ENCODE results near the gene HAPSTR1. TPM values are rescaled to one million over a fixed set of nuclear protein-coding genes. Genes with fewer than 3 reads are reported as not detected.

The HAPSTR1 gene
- total and polyA plus RNA-seq, 2 experiments from 2014 or later: 26.5 to 60.0 TPM

DNA sequence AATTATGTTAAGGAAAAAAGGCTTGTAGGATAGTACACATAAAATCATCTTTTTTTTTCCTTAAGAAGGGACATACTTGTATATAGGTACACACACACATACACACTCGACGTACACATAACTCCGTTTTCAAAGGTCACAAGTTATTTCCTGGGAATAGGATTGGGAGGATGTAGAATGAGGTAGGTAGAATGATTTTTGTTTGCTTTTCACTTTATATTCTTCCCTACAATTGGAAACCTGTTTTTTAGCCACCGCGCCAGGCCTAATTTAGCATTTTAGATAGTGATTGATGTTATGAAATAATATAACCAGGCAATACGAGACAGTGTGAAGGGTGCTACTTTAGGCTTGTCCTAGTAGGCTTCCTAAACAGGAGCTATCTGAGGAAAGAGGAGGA, 1.8 kb upstream of the HAPSTR1 start:
- no peak for DNase-seq (ENCODE audit: low read depth in 1 of 2, low spot score in 1 of 2)
- TF ChIP-seq, protein P1, sequence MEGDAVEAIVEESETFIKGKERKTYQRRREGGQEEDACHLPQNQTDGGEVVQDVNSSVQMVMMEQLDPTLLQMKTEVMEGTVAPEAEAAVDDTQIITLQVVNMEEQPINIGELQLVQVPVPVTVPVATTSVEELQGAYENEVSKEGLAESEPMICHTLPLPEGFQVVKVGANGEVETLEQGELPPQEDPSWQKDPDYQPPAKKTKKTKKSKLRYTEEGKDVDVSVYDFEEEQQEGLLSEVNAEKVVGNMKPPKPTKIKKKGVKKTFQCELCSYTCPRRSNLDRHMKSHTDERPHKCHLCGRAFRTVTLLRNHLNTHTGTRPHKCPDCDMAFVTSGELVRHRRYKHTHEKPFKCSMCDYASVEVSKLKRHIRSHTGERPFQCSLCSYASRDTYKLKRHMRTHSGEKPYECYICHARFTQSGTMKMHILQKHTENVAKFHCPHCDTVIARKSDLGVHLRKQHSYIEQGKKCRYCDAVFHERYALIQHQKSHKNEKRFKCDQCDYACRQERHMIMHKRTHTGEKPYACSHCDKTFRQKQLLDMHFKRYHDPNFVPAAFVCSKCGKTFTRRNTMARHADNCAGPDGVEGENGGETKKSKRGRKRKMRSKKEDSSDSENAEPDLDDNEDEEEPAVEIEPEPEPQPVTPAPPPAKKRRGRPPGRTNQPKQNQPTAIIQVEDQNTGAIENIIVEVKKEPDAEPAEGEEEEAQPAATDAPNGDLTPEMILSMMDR (IDR thresholded peaks at IDR 0.05; ENCODE audit: low read depth, low read length): no peak
- H3K27ac ChIP-seq: no peak overlapping the region
- no peaks in the 10 kb centered on the region for H3K9me3 ChIP-seq (ENCODE audit: low read depth)
- H3K4me3 ChIP-seq: no peak overlapping the region
- H3K36me3 ChIP-seq: no peaks in the 10 kb centered on the region
- peaks cover 14% of the 10 kb centered on the region for H3K4me1 ChIP-seq (ENCODE audit: low read depth)
- no peaks in the 10 kb centered on the region for H3K27me3 ChIP-seq

DNA sequence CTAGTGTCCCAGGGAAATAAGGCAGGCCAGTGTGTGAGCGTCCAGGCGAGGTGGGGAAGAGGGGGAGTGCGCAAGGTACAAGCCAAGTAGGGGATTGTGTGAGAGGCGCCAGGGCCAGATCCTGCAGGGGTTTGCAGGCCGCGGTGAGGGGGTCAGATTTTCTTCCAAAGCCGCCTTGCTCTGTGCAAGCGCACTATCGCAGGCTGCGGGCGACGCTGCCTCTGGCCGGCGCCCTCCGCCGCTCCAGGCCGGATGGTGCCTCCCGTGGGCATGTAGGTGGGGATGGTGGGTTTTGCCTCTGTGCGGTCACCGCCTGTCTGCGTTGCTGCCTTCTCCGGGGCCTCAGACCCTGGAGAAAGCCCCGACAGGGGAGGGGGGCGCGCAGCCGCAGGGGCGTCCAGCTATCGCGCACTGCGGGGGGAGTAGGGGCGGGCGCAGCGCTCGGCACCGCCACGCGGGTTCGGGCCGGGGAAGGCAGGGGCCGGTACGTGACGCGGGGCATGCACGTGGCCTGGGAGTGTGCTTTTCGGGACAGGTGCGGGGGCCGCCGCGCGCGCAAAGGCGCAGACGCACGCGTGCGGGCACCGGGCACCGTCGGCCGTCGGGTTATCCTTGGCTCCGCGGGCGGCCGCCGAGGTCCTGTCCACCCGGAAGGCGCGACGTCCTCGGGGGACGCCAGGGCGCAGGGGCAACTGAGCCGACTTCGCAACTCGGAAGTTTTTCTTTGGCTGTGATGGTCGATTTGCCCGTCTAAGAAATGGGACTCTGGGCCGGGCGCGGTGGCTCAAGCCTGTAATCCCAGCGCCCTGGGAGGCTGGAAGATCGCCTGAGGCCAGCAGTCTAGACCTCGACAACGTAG, 1.1 kb upstream of the HAPSTR1 start:
- peak in 1 of 2 donors; percentile 59 for DNase-seq (ENCODE audit: low read depth in 1 of 2, low spot score in 1 of 2)
- H3K4me1 ChIP-seq (ENCODE audit: low read depth): peaks cover 21% of the 10 kb centered on the region
- H3K27ac ChIP-seq: peak overlapping the region; percentile 35
- no peaks in the 10 kb centered on the region for H3K27me3 ChIP-seq
- peaks cover 5% of the 10 kb centered on the region for H3K36me3 ChIP-seq
- peak overlapping the region; percentile 29 for H3K4me3 ChIP-seq
- TF ChIP-seq, protein P1 (IDR thresholded peaks at IDR 0.05; ENCODE audit: low read depth, low read length): no peak
- no peaks in the 10 kb centered on the region for H3K9me3 ChIP-seq (ENCODE audit: low read depth)

DNA sequence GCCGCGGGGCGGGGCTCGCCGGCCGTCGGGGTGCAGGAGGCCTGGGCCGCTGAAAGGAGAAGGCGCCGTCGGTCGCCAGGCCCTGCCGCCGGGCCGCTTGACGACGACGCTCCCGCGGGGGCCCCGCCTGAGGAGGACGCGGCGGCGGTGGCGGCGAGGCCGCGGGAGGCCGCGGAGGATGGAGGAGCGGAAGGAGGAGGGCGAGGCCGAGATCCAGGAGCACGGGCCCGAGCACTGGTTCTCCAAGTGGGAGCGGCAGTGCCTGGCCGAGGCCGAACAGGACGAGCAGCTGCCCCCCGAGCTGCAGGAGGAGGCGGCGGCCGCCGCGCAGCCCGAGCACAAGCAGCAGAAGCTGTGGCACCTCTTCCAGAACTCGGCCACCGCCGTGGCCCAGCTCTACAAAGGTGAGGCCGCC, 430 bp downstream of the HAPSTR1 start:
- Histone ChIP-seq H3K27ac (peak overlapping the region; percentile 97), H3K9me3 (ENCODE audit: low read depth) (no peaks in the 10 kb centered on the region), H3K4me1 (ENCODE audit: low read depth) (peaks cover 29% of the 10 kb centered on the region), H3K36me3 (peaks cover 16% of the 10 kb centered on the region), H3K27me3 (no peaks in the 10 kb centered on the region), H3K4me3 (peak overlapping the region; percentile 75)
- peak; percentile 22 to 47 for DNase-seq (ENCODE audit: low read depth in 1 of 2, low spot score in 1 of 2)
- TF ChIP-seq, protein P1 (IDR thresholded peaks at IDR 0.05; ENCODE audit: low read depth, low read length): no peak

DNA sequence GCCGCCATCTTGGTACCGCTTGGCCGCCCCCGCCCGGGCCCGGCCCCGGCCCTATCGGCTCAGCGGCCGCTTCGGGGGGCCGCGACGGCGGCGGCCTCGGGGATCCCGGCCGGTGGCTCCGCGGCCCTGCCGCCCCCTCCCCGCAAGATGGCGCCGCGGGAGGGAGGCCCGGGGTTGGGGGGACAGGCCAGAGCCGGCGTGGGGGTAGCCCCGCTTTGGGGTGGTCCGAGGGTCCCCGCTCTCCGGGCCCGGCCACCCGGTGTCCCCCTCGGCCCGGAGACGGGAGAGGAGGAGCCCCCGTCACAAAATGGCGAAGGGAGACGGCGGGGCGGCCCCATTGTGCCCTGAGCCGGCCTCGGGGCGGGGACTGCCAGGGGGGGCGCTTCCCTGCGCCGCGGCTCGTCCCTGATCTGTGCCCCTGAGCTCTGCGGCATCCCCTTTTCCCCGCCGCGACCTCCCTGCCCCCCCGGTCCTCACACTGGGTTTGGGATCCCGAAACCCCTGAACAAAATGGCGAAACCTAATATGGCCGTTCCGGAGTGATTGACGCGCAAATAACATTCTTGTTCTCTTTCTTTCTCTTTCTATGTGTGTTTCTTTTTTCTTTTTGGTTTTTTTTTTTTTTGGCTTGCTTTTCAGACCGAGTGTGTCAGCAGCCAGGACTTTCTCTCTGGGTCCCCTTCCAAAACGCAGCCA, 986 bp downstream of the HAPSTR1 start:
- Histone ChIP-seq H3K4me3 (peak overlapping the region; percentile 75), H3K4me1 (ENCODE audit: low read depth) (peaks cover 32% of the 10 kb centered on the region), H3K27me3 (no peaks in the 10 kb centered on the region), H3K9me3 (ENCODE audit: low read depth) (no peaks in the 10 kb centered on the region), H3K27ac (peak overlapping the region; percentile 97), H3K36me3 (peaks cover 16% of the 10 kb centered on the region)
- TF ChIP-seq, protein P1 (IDR thresholded peaks at IDR 0.05; ENCODE audit: low read depth, low read length): peak; percentile 5
- peak in 1 of 2 donors; percentile 57 for DNase-seq (ENCODE audit: low read depth in 1 of 2, low spot score in 1 of 2)

DNA sequence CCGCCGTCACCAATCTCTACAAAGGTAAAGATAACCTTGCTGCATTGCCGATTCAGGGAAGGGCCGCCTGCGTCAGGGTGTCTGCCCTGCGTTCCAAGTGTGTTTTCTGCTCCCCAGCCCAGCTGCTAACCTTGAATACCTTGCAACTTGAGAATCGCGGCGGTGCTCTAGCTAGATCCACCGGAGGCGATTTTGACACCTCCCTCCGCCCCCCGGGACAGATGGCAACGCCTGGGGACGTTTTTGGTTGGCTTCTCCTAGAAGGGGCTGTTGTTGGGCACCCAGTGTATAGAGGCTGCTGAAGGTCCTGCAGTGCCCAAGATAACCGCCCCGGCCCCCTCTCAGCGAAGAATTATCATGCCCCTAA, 1.5 kb downstream of the HAPSTR1 start:
- peak in 1 of 2 donors; percentile 63 for DNase-seq (ENCODE audit: low read depth in 1 of 2, low spot score in 1 of 2)
- Histone ChIP-seq H3K9me3 (ENCODE audit: low read depth) (no peaks in the 10 kb centered on the region), H3K4me3 (peak overlapping the region; percentile 75), H3K36me3 (peaks cover 16% of the 10 kb centered on the region), H3K4me1 (ENCODE audit: low read depth) (peaks cover 38% of the 10 kb centered on the region), H3K27ac (peak overlapping the region; percentile 97), H3K27me3 (no peaks in the 10 kb centered on the region)
- TF ChIP-seq, protein P1 (IDR thresholded peaks at IDR 0.05; ENCODE audit: low read depth, low read length): no peak

All from cardiac muscle cell (in vitro differentiated cells and primary cell).